Measurements from ENCODE around the gene ZBED5.

GRCh38 chr11:10891151-10891720 lies 33.4 kb upstream of the ZBED5 start:
- TF ChIP-seq, protein P1, sequence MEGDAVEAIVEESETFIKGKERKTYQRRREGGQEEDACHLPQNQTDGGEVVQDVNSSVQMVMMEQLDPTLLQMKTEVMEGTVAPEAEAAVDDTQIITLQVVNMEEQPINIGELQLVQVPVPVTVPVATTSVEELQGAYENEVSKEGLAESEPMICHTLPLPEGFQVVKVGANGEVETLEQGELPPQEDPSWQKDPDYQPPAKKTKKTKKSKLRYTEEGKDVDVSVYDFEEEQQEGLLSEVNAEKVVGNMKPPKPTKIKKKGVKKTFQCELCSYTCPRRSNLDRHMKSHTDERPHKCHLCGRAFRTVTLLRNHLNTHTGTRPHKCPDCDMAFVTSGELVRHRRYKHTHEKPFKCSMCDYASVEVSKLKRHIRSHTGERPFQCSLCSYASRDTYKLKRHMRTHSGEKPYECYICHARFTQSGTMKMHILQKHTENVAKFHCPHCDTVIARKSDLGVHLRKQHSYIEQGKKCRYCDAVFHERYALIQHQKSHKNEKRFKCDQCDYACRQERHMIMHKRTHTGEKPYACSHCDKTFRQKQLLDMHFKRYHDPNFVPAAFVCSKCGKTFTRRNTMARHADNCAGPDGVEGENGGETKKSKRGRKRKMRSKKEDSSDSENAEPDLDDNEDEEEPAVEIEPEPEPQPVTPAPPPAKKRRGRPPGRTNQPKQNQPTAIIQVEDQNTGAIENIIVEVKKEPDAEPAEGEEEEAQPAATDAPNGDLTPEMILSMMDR (IDR thresholded peaks at IDR 0.05), result no peak
- TF ChIP-seq POLR2A (IDR thresholded peaks at IDR 0.05) (no peak), EP300 (IDR thresholded peaks at IDR 0.05) (no peak)

Data from ovary (tissue), 3 donors.